HepG2 (cell line): ENCODE results near the gene RPL3. TPM values are rescaled to one million over a fixed set of nuclear protein-coding genes. Genes with fewer than 3 reads are reported as not detected.

ENCODE experiments used
- ATAC-seq: fragments of 200-7000 bp; cut with Tn5 transposase; 3 replicates; pipeline ENCODE4 v1.9.1; 2020; ENCODE audit warnings: mild to moderate bottlenecking, moderate library complexity
- BruUV-seq: library from RNA; stranded (reverse); fragments of 400-500 nt; replicated peaks from 2 replicates; lab custom pipeline; 2021; lab: Mats Ljungman, UMichigan
- CTCF ChIA-PET: fragments of 300-600 bp; formaldehyde crosslinking; extraction: SDS; loops from one replicate; lab custom pipeline; 2021; ENCODE audit warnings: low total read pairs, inconsistent platforms, low intra/inter-chr PET ratio; lab: Yijun Ruan, JAX
- POLR2A ChIA-PET: fragments of 350-600 bp; sonication (Branson Sonifier 250); formaldehyde crosslinking; loops from one replicate; lab custom pipeline; 2020; ENCODE audit warnings: antibody characterized with exemption, inconsistent platforms; lab: Yijun Ruan, JAX
- DNase-seq: peaks from one replicate; pipeline ENCODE4 v3.0.0-alpha.2; 2015; ENCODE audit warnings: low spot score
- FAIRE-seq: peaks from 3 replicates; lab custom pipeline; 2011; peaks lifted over from hg19 to GRCh38; lab: Jason Lieb, UNC
- H2AFZ ChIP-seq: one replicate; pipeline ENCODE4 v1.6.1; 2011; ENCODE audit warnings: low read length, inconsistent platforms
- H3K27ac ChIP-seq: fragments of 300-600 bp; 3 replicates; pipeline ENCODE4 v1.8.0; 2011; ENCODE audit warnings: mixed run types, mild to moderate bottlenecking, mixed read lengths, low read length, inconsistent platforms; ENCODE audit not compliant: insufficient read depth; ENCODE audit errors: extremely low read length
- H3K27me3 ChIP-seq, 2 experiments: fragments of 200-600 bp in 1 of 2; 2 replicates in 1 of 2; 3 replicates in 1 of 2; pipeline versions ENCODE4 v1.6.0 to v1.8.0; 2011; ENCODE audit warnings: low read length in 2 of 2, mild to moderate bottlenecking in 2 of 2, moderate library complexity in 2 of 2, inconsistent platforms in 1 of 2; ENCODE audit not compliant: insufficient read depth in 2 of 2, control insufficient read depth in 1 of 2
- H3K36me3 ChIP-seq, 2 experiments: fragments of 200-600 bp in 1 of 2; replicated peaks in 1 of 2; 2 replicates in 1 of 2; 3 replicates in 1 of 2; pipeline versions ENCODE4 v1.5.1 to v1.8.0; 2011; ENCODE audit warnings: low read length in 2 of 2, inconsistent platforms in 1 of 2; ENCODE audit not compliant: insufficient read depth in 2 of 2, control insufficient read depth in 1 of 2
- H3K4me1 ChIP-seq: 2 replicates; pipeline ENCODE4 v1.5.1; 2012; ENCODE audit warnings: low read length, inconsistent platforms; ENCODE audit not compliant: insufficient read depth
- H3K4me2 ChIP-seq: 2 replicates; pipeline ENCODE4 v1.6.0; 2011; ENCODE audit warnings: low read depth, low read length, inconsistent platforms
- H3K4me3 ChIP-seq, 3 experiments: fragments of 200-600 bp in 1 of 3; sonication (generic), shearing (Covaris generic) in 1 of 3; replicated peaks in 1 of 3; 2 replicates each; pipeline ENCODE4 v1.5.1; 2011 to 2016; ENCODE audit warnings: low read length in 3 of 3, inconsistent platforms in 2 of 3, low read depth in 2 of 3, mild to moderate bottlenecking in 2 of 3, control low read depth in 1 of 3, mixed read lengths in 1 of 3; ENCODE audit not compliant: insufficient read depth in 1 of 3
- H3K79me2 ChIP-seq: one replicate; pipeline ENCODE4 v1.6.1; 2011; ENCODE audit warnings: low read length, inconsistent platforms; ENCODE audit not compliant: insufficient read depth
- H3K9ac ChIP-seq: 2 replicates; pipeline ENCODE4 v1.6.0; 2011; ENCODE audit warnings: mild to moderate bottlenecking, low read depth, low read length, inconsistent platforms; ENCODE audit not compliant: insufficient read depth
- H3K9me3 ChIP-seq: 2 replicates; pipeline ENCODE4 v1.5.1; 2012; ENCODE audit warnings: mild to moderate bottlenecking, low read length
- H4K20me1 ChIP-seq: 2 replicates; pipeline ENCODE4 v1.6.0; 2011; ENCODE audit warnings: inconsistent platforms, mild to moderate bottlenecking, low read length, moderate library complexity; ENCODE audit not compliant: insufficient read depth
- CEBPB ChIP-seq: IDR thresholded peaks from 2 replicates; pipeline ENCODE4 v1.6.1; 2011; ENCODE audit warnings: low read depth, low read length, improper control_type of control experiment, borderline replicate concordance
- CEBPG ChIP-seq: IDR thresholded peaks from 2 replicates; pipeline ENCODE4 v1.6.1; 2016
- MAX ChIP-seq: IDR thresholded peaks from 2 replicates; pipeline ENCODE4 v1.6.1; 2012; ENCODE audit warnings: inconsistent platforms
- POGZ ChIP-seq: sonication (generic); formaldehyde crosslinking; IDR thresholded peaks from 2 replicates; pipeline ENCODE4 v1.4.0; 2020; ENCODE audit warnings: mild to moderate bottlenecking, missing genetic modification reagents
- RFXAP ChIP-seq: sonication (generic); formaldehyde crosslinking; IDR thresholded peaks from 2 replicates; pipeline ENCODE4 v1.4.0; 2020; ENCODE audit warnings: missing genetic modification reagents, borderline replicate concordance
- SATB2 ChIP-seq: sonication (generic); formaldehyde crosslinking; IDR thresholded peaks from 2 replicates; pipeline ENCODE4 v1.5.0; 2020; ENCODE audit warnings: missing genetic modification reagents
- TARDBP ChIP-seq: sonication (generic); formaldehyde crosslinking; IDR thresholded peaks from 2 replicates; pipeline ENCODE4 v1.8.0; 2022; ENCODE audit warnings: mild to moderate bottlenecking, missing genetic modification reagents
- TEAD3 ChIP-seq: optimal IDR thresholded peaks from 2 replicates; pipeline ENCODE3; 2016; ENCODE audit warnings: borderline replicate concordance
- TFAP4 ChIP-seq: sonication (generic); IDR thresholded peaks from 2 replicates; pipeline ENCODE4 v1.6.1; 2016; ENCODE audit warnings: low read depth, borderline replicate concordance
- ZFP36 ChIP-seq: fragments of 150-350 bp; IDR thresholded peaks from 2 replicates; pipeline ENCODE4 v1.6.1; 2018; ENCODE audit warnings: borderline replicate concordance, low read length, low read depth; ENCODE audit not compliant: partially characterized antibody
- ZKSCAN8 ChIP-seq: IDR thresholded peaks from 2 replicates; pipeline ENCODE4 v1.6.1; 2016; ENCODE audit warnings: borderline replicate concordance, missing genetic modification reagents, missing compliant biosample characterization
- ZNF547 ChIP-seq: sonication (generic); formaldehyde crosslinking; IDR thresholded peaks from 2 replicates; pipeline ENCODE4 v1.5.1; 2020; ENCODE audit warnings: mild to moderate bottlenecking, missing genetic modification reagents
- ZNF550 ChIP-seq: sonication (generic); formaldehyde crosslinking; IDR thresholded peaks from 2 replicates; pipeline ENCODE4 v1.4.0; 2020; ENCODE audit warnings: mild to moderate bottlenecking, missing genetic modification reagents, borderline replicate concordance
- ZNF629 ChIP-seq: sonication (generic); formaldehyde crosslinking; conservative IDR thresholded peaks from 2 replicates; pipeline ENCODE4 v1.5.0; 2020; ENCODE audit warnings: missing genetic modification reagents
- ZNF687 ChIP-seq: sonication (generic); formaldehyde crosslinking; IDR thresholded peaks from 2 replicates; pipeline ENCODE4 v1.5.1; 2020; ENCODE audit warnings: mild to moderate bottlenecking, missing genetic modification reagents, moderate library complexity
- ZNF891 ChIP-seq: sonication (generic); formaldehyde crosslinking; IDR thresholded peaks from 2 replicates; pipeline ENCODE4 v1.5.0; 2020; ENCODE audit warnings: mild to moderate bottlenecking, missing genetic modification reagents
- WGBS: methylation state at CpG from one replicate; pipeline ENCODE4 v1.1.6; 2017; ENCODE audit warnings: low lambda C conversion rate; 5-methylcytosine and 5-hydroxymethylcytosine counted together
- in situ Hi-C: cut with HindIII; loops from 2 replicates; pipeline ENCODE4 v1.10.0; 2017; ENCODE audit warnings: low pct_unique_long_range_greater_than_20kb; ENCODE audit not compliant: extremely low pct_ligation_motif_present
- intact Hi-C: fragments of 100-400 bp; cut with micrococcal nuclease; formaldehyde crosslinking; loops from one replicate; pipeline ENCODE4 v1.10.0; 2022; ENCODE audit not compliant: unreplicated experiment
- polyA plus RNA-seq, 8 experiments: library from polyadenylated mRNA; depleted of rRNA in 3 of 8; stranded (reverse) in 7 of 8; unstranded in 1 of 8; fragments of >200 nt; fragmentation: Illumina TruSeq in 4 of 8; extraction: Trizol in 4 of 8; gene quantifications; 2 replicates each; pipeline versions ENCODE4 v1.2.1 to v1.2.3, GENCODE V29; 2011 to 2016; ENCODE audit warnings: low read depth in 4 of 8, missing spikeins in 1 of 8, mixed read lengths in 1 of 8; ENCODE audit not compliant: insufficient read depth in 1 of 8
- total RNA-seq, 5 experiments: library from RNA; depleted of rRNA; stranded (reverse); fragments of >200 nt; fragmentation: Illumina TruSeq; extraction: Trizol; gene quantifications; 2 replicates each; pipeline ENCODE4 v1.2.3, GENCODE V29; 2016; ENCODE audit warnings: low read depth in 1 of 5

RPL3 gene
- total and polyA plus RNA-seq, 2 of the 13 experiments (the other 11 are each of a cell fraction or from before 2014, with no cell fraction given), result 1,051 to 3,279 TPM

GRCh38 chr22:39303358-39303757 is 16.1 kb downstream of the RPL3 start (continued):
- peak; percentile 70; the same call in 1 of the 2 replicates for TF ChIP-seq POGZ (CRISPR knock-in tag)
- 0 out of 2 replicates have a peak, but pooled peaks have one; percentile 39 for TF ChIP-seq SATB2
- TF ChIP-seq ZNF547 (CRISPR knock-in tag), result no peak
- peak; percentile 74; the same call in 1 of the 2 replicates for TF ChIP-seq TARDBP
- 0 out of 2 replicates have a peak, but pooled peaks have one; percentile 32 for TF ChIP-seq ZNF891 (CRISPR knock-in tag)
- TF ChIP-seq MAX, result peak; percentile 96
- 0 out of 2 replicates have a peak, but pooled peaks have one; percentile 56 for TF ChIP-seq RFXAP (CRISPR knock-in tag)
- peak; percentile 80 for TF ChIP-seq TEAD3 (CRISPR knock-in tag)

GRCh38 chr22:39302431-39302960 is 16.9 kb downstream of the RPL3 start:
- Histone ChIP-seq H3K4me3 (no peak overlapping the region), H3K36me3 (no peaks in the 10 kb centered on the region), H3K79me2 (no peaks in the 10 kb centered on the region), H3K4me1 (peaks cover 82% of the 10 kb centered on the region), H3K27ac (no peak overlapping the region), H2AFZ (no peak overlapping the region), H3K9me3 (no peaks in the 10 kb centered on the region), H3K27me3 (no peaks in the 10 kb centered on the region; a peak in 2 of 5 replicates), H3K4me2 (no peak overlapping the region), H3K9ac (no peak overlapping the region), H4K20me1 (no peaks in the 10 kb centered on the region)
- ChIA-PET CTCF (interaction anchor here (0.8 kb wide), 1 partner anchor 167 kb away, joined by 3 read pairs; no protein-coding TSS in a partner anchor), POLR2A (interaction anchor here (0.8 to 4.1 kb wide), 5 partner anchors 9 to 19 kb away, joined by 3 to 55 read pairs (median 3); partner anchors contain the start of gene RPL3)
- ATAC-seq, result no peak
- no peak for FAIRE-seq
- DNase-seq, result no peak
- intact Hi-C loops, result loop anchor here (5.0 kb wide), 1 partner anchor 35 kb away; no protein-coding TSS in a partner anchor
- WGBS, result 52% methylated on average over 2 of the region's 2 CpGs
- BruUV-seq, result no TSS peak
- in situ Hi-C loops, result no loop called here
- peak; percentile 62 for TF ChIP-seq CEBPG (CRISPR knock-in tag)
- no peak for TF ChIP-seq ZKSCAN8 (CRISPR knock-in tag)
- TF ChIP-seq ZFP36, result peak; percentile 95
- TF ChIP-seq ZNF550 (CRISPR knock-in tag), result no peak
- peak; percentile 66; the same call in 1 of the 2 replicates for TF ChIP-seq CEBPB
- peak; percentile 91 for TF ChIP-seq ZNF629
- 0 out of 2 replicates have a peak, but pooled peaks have one; percentile 25 for TF ChIP-seq TFAP4
- TF ChIP-seq ZNF687 (CRISPR knock-in tag), result no peak
